Measurements from ENCODE around the gene TSPAN32. TPM values are rescaled to one million over a fixed set of nuclear protein-coding genes. Genes with fewer than 3 reads are reported as not detected.

The TSPAN32 gene
- total RNA-seq, 1 donor from 2014 or later = not detected

- H3K4me1 Mint-ChIP-seq (ENCODE audit: low read depth, unreplicated experiment) = peaks cover 3% of the 10 kb centered on the region
- TF ChIP-seq, protein P1, sequence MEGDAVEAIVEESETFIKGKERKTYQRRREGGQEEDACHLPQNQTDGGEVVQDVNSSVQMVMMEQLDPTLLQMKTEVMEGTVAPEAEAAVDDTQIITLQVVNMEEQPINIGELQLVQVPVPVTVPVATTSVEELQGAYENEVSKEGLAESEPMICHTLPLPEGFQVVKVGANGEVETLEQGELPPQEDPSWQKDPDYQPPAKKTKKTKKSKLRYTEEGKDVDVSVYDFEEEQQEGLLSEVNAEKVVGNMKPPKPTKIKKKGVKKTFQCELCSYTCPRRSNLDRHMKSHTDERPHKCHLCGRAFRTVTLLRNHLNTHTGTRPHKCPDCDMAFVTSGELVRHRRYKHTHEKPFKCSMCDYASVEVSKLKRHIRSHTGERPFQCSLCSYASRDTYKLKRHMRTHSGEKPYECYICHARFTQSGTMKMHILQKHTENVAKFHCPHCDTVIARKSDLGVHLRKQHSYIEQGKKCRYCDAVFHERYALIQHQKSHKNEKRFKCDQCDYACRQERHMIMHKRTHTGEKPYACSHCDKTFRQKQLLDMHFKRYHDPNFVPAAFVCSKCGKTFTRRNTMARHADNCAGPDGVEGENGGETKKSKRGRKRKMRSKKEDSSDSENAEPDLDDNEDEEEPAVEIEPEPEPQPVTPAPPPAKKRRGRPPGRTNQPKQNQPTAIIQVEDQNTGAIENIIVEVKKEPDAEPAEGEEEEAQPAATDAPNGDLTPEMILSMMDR (IDR thresholded peaks at IDR 0.05; ENCODE audit: partially characterized antibody, unreplicated experiment) = no peak
- H3K9me3 Mint-ChIP-seq (ENCODE audit: unreplicated experiment) = no peaks in the 10 kb centered on the region
- H3K27ac Mint-ChIP-seq (ENCODE audit: unreplicated experiment) = no peak overlapping the region
- no peak overlapping the region for H3K4me3 Mint-ChIP-seq (ENCODE audit: unreplicated experiment)
- DNase-seq = no peak
- no peaks in the 10 kb centered on the region for H3K36me3 Mint-ChIP-seq (ENCODE audit: unreplicated experiment)
- H3K27me3 Mint-ChIP-seq (ENCODE audit: unreplicated experiment) = peaks cover 11% of the 10 kb centered on the region
Measured at GRCh38 chr11:2365571-2366210, 63.9 kb downstream of the TSPAN32 start.

DNA sequence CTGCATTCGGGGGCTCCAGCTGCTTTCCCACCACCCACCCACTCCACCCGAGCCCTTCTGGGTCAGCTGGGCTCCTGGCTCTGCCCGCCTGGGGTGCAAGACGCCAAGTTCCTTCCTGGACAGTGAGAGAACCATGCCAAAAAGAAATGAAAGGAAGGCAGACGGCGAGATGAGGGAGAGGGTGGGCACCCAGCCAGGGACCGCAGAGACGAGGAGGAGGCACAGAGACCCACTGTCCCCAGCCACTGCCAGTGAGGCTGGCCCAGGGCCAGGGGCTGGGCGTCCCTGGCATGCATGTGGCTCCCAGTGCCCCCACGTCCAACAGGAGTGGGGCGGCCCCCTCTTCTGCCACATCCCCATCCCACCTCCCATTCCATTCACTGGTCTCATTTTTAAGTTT lies 64.5 kb downstream of the TSPAN32 start:
- TF ChIP-seq, protein P1 (IDR thresholded peaks at IDR 0.05; ENCODE audit: partially characterized antibody, unreplicated experiment) = no peak
- no peaks in the 10 kb centered on the region for H3K9me3 Mint-ChIP-seq (ENCODE audit: unreplicated experiment)
- H3K4me3 Mint-ChIP-seq (ENCODE audit: unreplicated experiment) = no peak overlapping the region
- H3K4me1 Mint-ChIP-seq (ENCODE audit: low read depth, unreplicated experiment) = peaks cover 3% of the 10 kb centered on the region
- no peaks in the 10 kb centered on the region for H3K36me3 Mint-ChIP-seq (ENCODE audit: unreplicated experiment)
- no peak overlapping the region for H3K27ac Mint-ChIP-seq (ENCODE audit: unreplicated experiment)
- H3K27me3 Mint-ChIP-seq (ENCODE audit: unreplicated experiment) = peaks cover 11% of the 10 kb centered on the region
- no peak for DNase-seq

GRCh38 chr11:2366733-2367132 lies 64.9 kb downstream of the TSPAN32 start:
- DNase-seq = no peak
- H3K36me3 Mint-ChIP-seq (ENCODE audit: unreplicated experiment) = no peaks in the 10 kb centered on the region

DNA sequence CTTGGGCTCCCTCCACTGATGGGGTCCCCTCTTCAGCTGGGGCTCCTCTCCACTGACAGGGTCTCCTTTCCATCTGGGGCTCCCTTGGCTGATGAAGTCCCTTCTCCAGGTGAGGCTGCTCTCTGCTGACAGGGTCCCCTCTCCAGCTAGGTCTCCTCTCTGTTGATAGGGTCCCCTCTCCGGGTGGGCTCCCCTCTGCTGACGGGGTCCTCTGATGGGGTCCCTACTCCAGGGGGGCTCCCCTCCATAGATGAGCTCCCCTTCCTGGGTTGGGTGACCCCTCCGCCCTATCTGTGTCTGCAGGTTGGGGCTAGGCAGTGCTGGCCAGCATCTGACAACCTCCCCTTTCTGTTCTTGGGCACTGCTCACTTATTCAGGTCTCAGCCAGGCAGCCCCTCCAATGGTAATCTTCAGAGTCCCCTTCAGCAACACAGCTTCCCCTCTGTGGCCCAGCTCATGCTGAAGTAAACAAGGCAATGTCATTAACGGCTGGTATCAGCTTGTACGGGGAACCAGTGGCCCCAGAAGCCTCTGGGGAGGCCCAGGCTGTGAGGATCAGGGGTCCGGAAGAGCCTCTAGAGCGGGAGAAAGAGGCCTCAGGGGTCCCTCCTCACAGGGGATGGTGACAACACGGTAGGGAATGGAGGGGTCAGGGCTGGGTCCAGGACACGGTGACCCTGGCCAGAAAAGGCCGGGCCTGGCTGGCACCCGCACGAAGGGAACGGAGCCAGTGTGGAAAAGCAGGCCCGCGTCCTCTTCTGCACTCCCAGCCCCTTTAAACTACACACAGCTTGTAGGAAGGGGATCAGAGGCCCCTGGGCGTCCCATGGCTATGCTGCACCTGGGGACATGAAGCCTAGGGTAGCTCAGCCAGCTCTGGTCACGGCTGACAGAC lies 65.7 kb downstream of the TSPAN32 start:
- Mint-ChIP-seq H3K4me1 (ENCODE audit: low read depth, unreplicated experiment) (peaks cover 3% of the 10 kb centered on the region), H3K4me3 (ENCODE audit: unreplicated experiment) (no peak overlapping the region), H3K27ac (ENCODE audit: unreplicated experiment) (no peak overlapping the region), H3K27me3 (ENCODE audit: unreplicated experiment) (peaks cover 4% of the 10 kb centered on the region), H3K9me3 (ENCODE audit: unreplicated experiment) (no peaks in the 10 kb centered on the region), H3K36me3 (ENCODE audit: unreplicated experiment) (no peaks in the 10 kb centered on the region)
- TF ChIP-seq, protein P1 (IDR thresholded peaks at IDR 0.05; ENCODE audit: partially characterized antibody, unreplicated experiment) = no peak
- no peak for DNase-seq

More at GRCh38 chr11:2366733-2367132, 64.9 kb downstream of the TSPAN32 start:
- TF ChIP-seq, protein P1 (IDR thresholded peaks at IDR 0.05; ENCODE audit: partially characterized antibody, unreplicated experiment) = no peak
- Mint-ChIP-seq H3K9me3 (ENCODE audit: unreplicated experiment) (no peaks in the 10 kb centered on the region), H3K27ac (ENCODE audit: unreplicated experiment) (no peak overlapping the region), H3K4me3 (ENCODE audit: unreplicated experiment) (no peak overlapping the region), H3K27me3 (ENCODE audit: unreplicated experiment) (peaks cover 11% of the 10 kb centered on the region), H3K4me1 (ENCODE audit: low read depth, unreplicated experiment) (peaks cover 3% of the 10 kb centered on the region)

Other genes starting within 250 kb of the TSPAN32 start
- gene IGF2, start 162.6 kb upstream of the TSPAN32 start, total RNA-seq (ENCODE audit: unreplicated experiment) = 21.5 TPM
- not detected for gene INS, start 140.8 kb upstream of the TSPAN32 start, total RNA-seq (ENCODE audit: unreplicated experiment)
- not detected for gene TH, start 130.2 kb upstream of the TSPAN32 start, total RNA-seq (ENCODE audit: unreplicated experiment)
- gene ASCL2, start 31.4 kb upstream of the TSPAN32 start, total RNA-seq (ENCODE audit: unreplicated experiment) = not detected
- not detected for gene C11orf21, start 95 bp upstream of the TSPAN32 start, total RNA-seq (ENCODE audit: unreplicated experiment)
- gene CD81, start 75.3 kb downstream of the TSPAN32 start, total RNA-seq (ENCODE audit: unreplicated experiment) = 347 TPM
- 49.7 TPM for gene TSSC4, start 98.7 kb downstream of the TSPAN32 start, total RNA-seq (ENCODE audit: unreplicated experiment)
- gene TRPM5, start 142.5 kb downstream of the TSPAN32 start, total RNA-seq (ENCODE audit: unreplicated experiment) = not detected
- gene KCNQ1, start 143.0 kb downstream of the TSPAN32 start, total RNA-seq (ENCODE audit: unreplicated experiment) = 0.44 TPM